ENCODE data around the gene CNKSR1. TPM values are rescaled to one million over a fixed set of nuclear protein-coding genes. Genes with fewer than 3 reads are reported as not detected.

CNKSR1 gene
- total RNA-seq, 1 donor from 2014 or later = 21.9 TPM

- DNase-seq (ENCODE audit: extremely low spot score in 2 of 2) = no peak
- TF ChIP-seq POLR2AphosphoS5 (IDR thresholded peaks at IDR 0.05; ENCODE audit: insufficient read depth in 1 of 2, low read depth in 1 of 2) (no peak), POLR2A (IDR thresholded peaks at IDR 0.05) (no peak), CTCF (IDR thresholded peaks at IDR 0.05) (no peak)
- Histone ChIP-seq H3K4me1 (peaks cover 7% of the 10 kb centered on the region), H3K36me3 (no peaks in the 10 kb centered on the region), H3K4me3 (peak overlapping the region; percentile 26 to 31), H3K9me3 (no peaks in the 10 kb centered on the region), H3K27ac (no peak overlapping the region), H3K27me3 (peaks cover 7% of the 10 kb centered on the region)
- intact Hi-C loops (cut with DNase I) = no loop called here
These were observed 20.8 kb upstream of the CNKSR1 start for GRCh38 chr1:26156285-26157038.

- intact Hi-C loops (cut with DNase I) = no loop called here
- peaks cover 7% of the 10 kb centered on the region for H3K27me3 ChIP-seq
These were observed 18.9 kb upstream of the CNKSR1 start for GRCh38 chr1:26158271-26158907.

GRCh38 chr1:26158908-26159742 lies 18.2 kb upstream of the CNKSR1 start, which contains the start of gene FAM110D:
Gene FAM110D, plus strand, starts transcription at chr1:26159079. Its CDS starts 2,213 bp downstream, at chr1:26161292.
- intact Hi-C loops (cut with DNase I) = no loop called here
- peak within 1 kb of the TSS; percentile 19 to 41 for H3K4me3 ChIP-seq
- peaks cover 7% of the 10 kb centered on the region for H3K27me3 ChIP-seq
- no peaks in the 10 kb centered on the region for H3K9me3 ChIP-seq
- no peak for TF ChIP-seq POLR2AphosphoS5 (IDR thresholded peaks at IDR 0.05; ENCODE audit: insufficient read depth in 1 of 2, low read depth in 1 of 2)
- no peak for TF ChIP-seq CTCF (IDR thresholded peaks at IDR 0.05)
- TF ChIP-seq POLR2A (IDR thresholded peaks at IDR 0.05) = no peak
- DNase-seq (ENCODE audit: extremely low spot score in 2 of 2) = no peak
- H3K27ac ChIP-seq = peak within 1 kb of the TSS; percentile 34
- H3K4me1 ChIP-seq = peaks cover 14% of the 10 kb centered on the region
- H3K36me3 ChIP-seq = no peaks in the 10 kb centered on the region

More at GRCh38 chr1:26158271-26158907, 18.9 kb upstream of the CNKSR1 start:
- TF ChIP-seq POLR2A (IDR thresholded peaks at IDR 0.05) = no peak
- no peak for TF ChIP-seq CTCF (IDR thresholded peaks at IDR 0.05)
- no peak for TF ChIP-seq POLR2AphosphoS5 (IDR thresholded peaks at IDR 0.05; ENCODE audit: insufficient read depth in 1 of 2, low read depth in 1 of 2)
- H3K27ac ChIP-seq = no peak overlapping the region
- H3K4me1 ChIP-seq = peaks cover 9% of the 10 kb centered on the region
- no peaks in the 10 kb centered on the region for H3K36me3 ChIP-seq
- no peak for DNase-seq (ENCODE audit: extremely low spot score in 2 of 2)
- peak overlapping the region in 1 of 2 donors; percentile 19 for H3K4me3 ChIP-seq
- no peaks in the 10 kb centered on the region for H3K9me3 ChIP-seq

- peaks cover 7% of the 10 kb centered on the region for H3K27me3 ChIP-seq
- H3K4me1 ChIP-seq = peaks cover 14% of the 10 kb centered on the region
- intact Hi-C loops (cut with DNase I) = loop anchor here (5.0 to 10.0 kb wide), 2 partner anchors 47 to 125 kb away; partner anchors contain the start of gene PDIK1L
- no peak for TF ChIP-seq CTCF (IDR thresholded peaks at IDR 0.05)
- H3K36me3 ChIP-seq = no peaks in the 10 kb centered on the region
- H3K4me3 ChIP-seq = peak overlapping the region; percentile 19 to 41
- H3K27ac ChIP-seq = peak overlapping the region; percentile 34
- no peaks in the 10 kb centered on the region for H3K9me3 ChIP-seq
- DNase-seq (ENCODE audit: extremely low spot score in 2 of 2) = no peak
These were observed 17.6 kb upstream of the CNKSR1 start for GRCh38 chr1:26159743-26160039.
